GM12801 (cell line): ENCODE measurements around the gene ATP10A.

Experiments used
- CTCF ChIP-seq: IDR thresholded peaks from one replicate; pipeline ENCODE4 v1.5.1; 2011; ENCODE audit warnings: control low read depth; ENCODE audit not compliant: insufficient read length; ENCODE audit errors: extremely low read depth

ATP10A gene

GRCh38 chr15:25733036-25733855, 129.9 kb downstream of the ATP10A start:
- no peak for TF ChIP-seq CTCF

GRCh38 chr15:25732191-25732590, 130.9 kb downstream of the ATP10A start:
- TF ChIP-seq CTCF = no peak

GRCh38 chr15:25731411-25731810, 131.7 kb downstream of the ATP10A start:
- TF ChIP-seq CTCF = no peak

- no peak for TF ChIP-seq CTCF
Measured at GRCh38 chr15:25730918-25731317, 132.2 kb downstream of the ATP10A start.

- no peak for TF ChIP-seq CTCF
Measured at GRCh38 chr15:25728816-25729215, 134.3 kb downstream of the ATP10A start.

GRCh38 chr15:25727867-25728600, 135.1 kb downstream of the ATP10A start:
- no peak for TF ChIP-seq CTCF

GRCh38 chr15:25727116-25727515, 136.0 kb downstream of the ATP10A start:
- no peak for TF ChIP-seq CTCF
